AG04450 (cell line): ENCODE results near the gene CFAP68. TPM values are rescaled to one million over a fixed set of nuclear protein-coding genes. Genes with fewer than 3 reads are reported as not detected.

ENCODE experiments used
- CTCF ChIA-PET: fragments of 300-600, 350-600 bp; formaldehyde crosslinking; extraction: SDS; loops from one replicate; lab custom pipeline; 2022; ENCODE audit warnings: antibody characterized with exemption, inconsistent platforms; lab: Charles Lee
- POLR2A ChIA-PET: fragments of 350-600 bp; formaldehyde crosslinking; extraction: SDS; loops from one replicate; lab custom pipeline; 2021; ENCODE audit warnings: antibody characterized with exemption, inconsistent platforms; lab: Yijun Ruan, JAX
- DNase-seq: peaks from one replicate; pipeline ENCODE4 v3.0.0-alpha.2; 2011; ENCODE audit warnings: low read depth, low spot score
- H3K27ac ChIP-seq: one replicate; pipeline ENCODE4 v1.5.1; 2012; ENCODE audit warnings: low read depth, low read length, control low read depth
- H3K27me3 ChIP-seq: one replicate; pipeline ENCODE4 v1.6.0; 2012; ENCODE audit warnings: low read length; ENCODE audit not compliant: control insufficient read depth, insufficient read depth
- H3K4me3 ChIP-seq: 2 replicates; pipeline ENCODE4 v1.5.1; 2011; ENCODE audit warnings: mild to moderate bottlenecking, low read depth, low read length, control low read depth
- H3K9me3 ChIP-seq: 2 replicates; pipeline ENCODE4 v1.5.1; 2012; ENCODE audit warnings: low read length; ENCODE audit not compliant: control insufficient read depth, insufficient read depth
- CTCF ChIP-seq: IDR thresholded peaks from 2 replicates; pipeline ENCODE4 v1.5.1; 2011; ENCODE audit warnings: low read depth, low read length, control low read depth, inconsistent platforms
- polyA plus RNA-seq: library from polyadenylated mRNA; depleted of rRNA; stranded (reverse); fragments of >200 nt; gene quantifications from 2 replicates; pipeline ENCODE4 v1.2.3, GENCODE V29; 2011

CFAP68 gene
- polyA plus RNA-seq, 1 experiment: 45.1 TPM

GRCh38 chr11:111855506-111855905, 23.8 kb upstream of the CFAP68 start:
- Histone ChIP-seq H3K27ac (no peak overlapping the region), H3K27me3 (no peaks in the 10 kb centered on the region), H3K9me3 (no peaks in the 10 kb centered on the region), H3K4me3 (no peak overlapping the region)
- ChIA-PET CTCF (interaction anchor here (0.6 to 1.1 kb wide), 2 partner anchors 8 to 14 kb away, joined by 3 to 4 read pairs; no protein-coding TSS in a partner anchor), POLR2A (interaction anchor here (1.2 kb wide), 1 partner anchor 9 kb away, joined by 7 read pairs; no protein-coding TSS in a partner anchor)
- no peak for TF ChIP-seq CTCF
- no peak for DNase-seq

- TF ChIP-seq CTCF: no peak
- no peaks in the 10 kb centered on the region for H3K9me3 ChIP-seq
- DNase-seq: no peak
Measured at GRCh38 chr11:111860257-111860656, 19.1 kb upstream of the CFAP68 start.

GRCh38 chr11:111870113-111870512, 9.2 kb upstream of the CFAP68 start:
- no peak overlapping the region for H3K4me3 ChIP-seq
- H3K9me3 ChIP-seq: no peaks in the 10 kb centered on the region
- ChIA-PET POLR2A (interaction anchor here (2.6 kb wide), 1 partner anchor 57 kb away, joined by 8 read pairs; no protein-coding TSS in a partner anchor), CTCF (interaction anchor here (0.7 to 3.3 kb wide), 11 partner anchors 11 to 410 kb away, joined by 3 to 36 read pairs (median 4); partner anchors contain the start of gene C11orf52)
- no peak for TF ChIP-seq CTCF
- no peak overlapping the region for H3K27ac ChIP-seq
- DNase-seq: no peak
- H3K27me3 ChIP-seq: no peaks in the 10 kb centered on the region

More at GRCh38 chr11:111860257-111860656, 19.1 kb upstream of the CFAP68 start:
- ChIA-PET CTCF (interaction anchor here (1.7 kb wide), 1 partner anchor 9 kb away, joined by 7 read pairs; no protein-coding TSS in a partner anchor), POLR2A (no interaction called here)
- H3K27ac ChIP-seq: no peak overlapping the region
- no peak overlapping the region for H3K4me3 ChIP-seq
- no peaks in the 10 kb centered on the region for H3K27me3 ChIP-seq

- no peak for TF ChIP-seq CTCF
- DNase-seq: no peak
- POLR2A ChIA-PET: interaction anchor here (0.7 to 2.6 kb wide), 3 partner anchors 36 to 73 kb away, joined by 3 to 8 read pairs (median 3); no protein-coding TSS in a partner anchor
- Histone ChIP-seq H3K4me3 (peak overlapping the region; percentile 80), H3K9me3 (no peaks in the 10 kb centered on the region), H3K27me3 (no peaks in the 10 kb centered on the region), H3K27ac (peak overlapping the region; percentile 42)
- CTCF ChIA-PET: interaction anchor here (0.7 to 3.3 kb wide), 11 partner anchors 12 to 410 kb away, joined by 3 to 36 read pairs (median 4); partner anchors contain the start of gene C11orf52
Measured at GRCh38 chr11:111870522-111870885, 8.8 kb upstream of the CFAP68 start.
